HepG2 (cell line): ENCODE results near the gene TMEM39B. TPM values are rescaled to one million over a fixed set of nuclear protein-coding genes. Genes with fewer than 3 reads are reported as not detected.

Experiments used
- BATF2 ChIP-seq: sonication (generic); formaldehyde crosslinking; IDR thresholded peaks from 2 replicates; pipeline ENCODE4 v1.8.0; 2022; ENCODE audit warnings: mild to moderate bottlenecking, missing genetic modification reagents, moderate library complexity
- KLF9 ChIP-seq: IDR thresholded peaks from 2 replicates; pipeline ENCODE4 v1.6.1; 2016; ENCODE audit warnings: low read depth
- MXI1 ChIP-seq: IDR thresholded peaks from 3 replicates; pipeline ENCODE4 v1.6.1; 2012; ENCODE audit warnings: low read depth, low read length, inconsistent platforms, borderline replicate concordance
- PHF20 ChIP-seq: sonication (generic); formaldehyde crosslinking; IDR thresholded peaks from 2 replicates; pipeline ENCODE4 v1.5.0; 2020; ENCODE audit warnings: mild to moderate bottlenecking, missing genetic modification reagents
- RBM22 ChIP-seq: fragments of 200-400 bp; formaldehyde crosslinking; optimal IDR thresholded peaks from 2 replicates; pipeline ENCODE3; 2017; ENCODE audit warnings: mild to moderate bottlenecking, low read length, moderate library complexity
- RFX3 ChIP-seq: IDR thresholded peaks from 2 replicates; pipeline ENCODE4 v1.6.1; 2016; ENCODE audit warnings: missing biosample characterization, missing genetic modification reagents
- SAP130 ChIP-seq: IDR thresholded peaks from 2 replicates; pipeline ENCODE4 v1.6.1; 2016; ENCODE audit warnings: low read depth
- SNAPC2 ChIP-seq: sonication (generic); formaldehyde crosslinking; IDR thresholded peaks from 2 replicates; pipeline ENCODE4 v1.8.1; 2022; ENCODE audit warnings: mild to moderate bottlenecking, missing genetic modification reagents
- TFAP4 ChIP-seq: sonication (generic); IDR thresholded peaks from 2 replicates; pipeline ENCODE4 v1.6.1; 2016; ENCODE audit warnings: low read depth, borderline replicate concordance
- ZNF460 ChIP-seq: sonication (generic); formaldehyde crosslinking; IDR thresholded peaks from 2 replicates; pipeline ENCODE4 v1.5.1; 2020; ENCODE audit warnings: missing genetic modification reagents, mild to moderate bottlenecking, borderline replicate concordance
- ZNF510 ChIP-seq: sonication (generic); formaldehyde crosslinking; IDR thresholded peaks from 2 replicates; pipeline ENCODE4 v1.4.0; 2020; ENCODE audit warnings: low read depth, mild to moderate bottlenecking, missing genetic modification reagents
- ZNF607 ChIP-seq: sonication (generic); formaldehyde crosslinking; IDR thresholded peaks from 2 replicates; pipeline ENCODE4 v1.5.1; 2020; ENCODE audit warnings: missing genetic modification reagents, mild to moderate bottlenecking, borderline replicate concordance
- ZNF891 ChIP-seq: sonication (generic); formaldehyde crosslinking; IDR thresholded peaks from 2 replicates; pipeline ENCODE4 v1.5.0; 2020; ENCODE audit warnings: mild to moderate bottlenecking, missing genetic modification reagents
- polyA plus RNA-seq, 8 experiments: library from polyadenylated mRNA; depleted of rRNA in 3 of 8; stranded (reverse) in 7 of 8; unstranded in 1 of 8; fragments of >200 nt; fragmentation: Illumina TruSeq in 4 of 8; extraction: Trizol in 4 of 8; gene quantifications; 2 replicates each; pipeline versions ENCODE4 v1.2.1 to v1.2.3, GENCODE V29; 2011 to 2016; ENCODE audit warnings: low read depth in 4 of 8, missing spikeins in 1 of 8, mixed read lengths in 1 of 8; ENCODE audit not compliant: insufficient read depth in 1 of 8
- total RNA-seq, 5 experiments: library from RNA; depleted of rRNA; stranded (reverse); fragments of >200 nt; fragmentation: Illumina TruSeq; extraction: Trizol; gene quantifications; 2 replicates each; pipeline ENCODE4 v1.2.3, GENCODE V29; 2016; ENCODE audit warnings: low read depth in 1 of 5
- TF ChIP-seq, protein P1 (sequence below): sonication (generic); formaldehyde crosslinking; IDR thresholded peaks from 2 replicates; pipeline ENCODE4 v1.5.0; 2020; ENCODE audit warnings: mild to moderate bottlenecking, missing genetic modification reagents, borderline replicate concordance
- TF ChIP-seq, protein P2 (sequence below): IDR thresholded peaks from 2 replicates; pipeline ENCODE4 v1.6.1; 2018; ENCODE audit warnings: missing genetic modification reagents
- TF ChIP-seq, protein P3 (sequence below): sonication (generic); formaldehyde crosslinking; IDR thresholded peaks from 2 replicates; pipeline ENCODE4 v1.4.0; 2020; ENCODE audit warnings: missing genetic modification reagents
- TF ChIP-seq, protein P4 (sequence below): sonication (generic); formaldehyde crosslinking; IDR thresholded peaks from 2 replicates; pipeline ENCODE4 v1.4.0; 2020; ENCODE audit warnings: missing genetic modification reagents

The TMEM39B gene
- total and polyA plus RNA-seq, 2 of the 13 experiments (the other 11 are each of a cell fraction or from before 2014, with no cell fraction given), result 4.9 to 10.4 TPM

GRCh38 chr1:32142446-32143301 is 69.9 kb downstream of the TMEM39B start (continued):
- TF ChIP-seq, protein P1, sequence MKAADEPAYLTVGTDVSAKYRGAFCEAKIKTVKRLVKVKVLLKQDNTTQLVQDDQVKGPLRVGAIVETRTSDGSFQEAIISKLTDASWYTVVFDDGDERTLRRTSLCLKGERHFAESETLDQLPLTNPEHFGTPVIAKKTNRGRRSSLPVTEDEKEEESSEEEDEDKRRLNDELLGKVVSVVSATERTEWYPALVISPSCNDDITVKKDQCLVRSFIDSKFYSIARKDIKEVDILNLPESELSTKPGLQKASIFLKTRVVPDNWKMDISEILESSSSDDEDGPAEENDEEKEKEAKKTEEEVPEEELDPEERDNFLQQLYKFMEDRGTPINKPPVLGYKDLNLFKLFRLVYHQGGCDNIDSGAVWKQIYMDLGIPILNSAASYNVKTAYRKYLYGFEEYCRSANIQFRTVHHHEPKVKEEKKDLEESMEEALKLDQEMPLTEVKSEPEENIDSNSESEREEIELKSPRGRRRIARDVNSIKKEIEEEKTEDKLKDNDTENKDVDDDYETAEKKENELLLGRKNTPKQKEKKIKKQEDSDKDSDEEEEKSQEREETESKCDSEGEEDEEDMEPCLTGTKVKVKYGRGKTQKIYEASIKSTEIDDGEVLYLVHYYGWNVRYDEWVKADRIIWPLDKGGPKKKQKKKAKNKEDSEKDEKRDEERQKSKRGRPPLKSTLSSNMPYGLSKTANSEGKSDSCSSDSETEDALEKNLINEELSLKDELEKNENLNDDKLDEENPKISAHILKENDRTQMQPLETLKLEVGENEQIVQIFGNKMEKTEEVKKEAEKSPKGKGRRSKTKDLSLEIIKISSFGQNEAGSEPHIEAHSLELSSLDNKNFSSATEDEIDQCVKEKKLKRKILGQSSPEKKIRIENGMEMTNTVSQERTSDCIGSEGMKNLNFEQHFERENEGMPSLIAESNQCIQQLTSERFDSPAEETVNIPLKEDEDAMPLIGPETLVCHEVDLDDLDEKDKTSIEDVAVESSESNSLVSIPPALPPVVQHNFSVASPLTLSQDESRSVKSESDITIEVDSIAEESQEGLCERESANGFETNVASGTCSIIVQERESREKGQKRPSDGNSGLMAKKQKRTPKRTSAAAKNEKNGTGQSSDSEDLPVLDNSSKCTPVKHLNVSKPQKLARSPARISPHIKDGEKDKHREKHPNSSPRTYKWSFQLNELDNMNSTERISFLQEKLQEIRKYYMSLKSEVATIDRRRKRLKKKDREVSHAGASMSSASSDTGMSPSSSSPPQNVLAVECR (CRISPR knock-in tag), result peak; percentile 63; the same call in 1 of the 2 replicates
- no peak for TF ChIP-seq SNAPC2 (CRISPR knock-in tag)
- no peak for TF ChIP-seq PHF20 (CRISPR knock-in tag)
- no peak for TF ChIP-seq ZNF460
- 0 out of 2 replicates have a peak, but pooled peaks have one; percentile 29 for TF ChIP-seq ZNF891 (CRISPR knock-in tag)
- no peak for TF ChIP-seq KLF9 (CRISPR knock-in tag)
- TF ChIP-seq BATF2 (CRISPR knock-in tag), result no peak
- peak; percentile 87 for TF ChIP-seq SAP130 (CRISPR knock-in tag)
- TF ChIP-seq, protein P2, sequence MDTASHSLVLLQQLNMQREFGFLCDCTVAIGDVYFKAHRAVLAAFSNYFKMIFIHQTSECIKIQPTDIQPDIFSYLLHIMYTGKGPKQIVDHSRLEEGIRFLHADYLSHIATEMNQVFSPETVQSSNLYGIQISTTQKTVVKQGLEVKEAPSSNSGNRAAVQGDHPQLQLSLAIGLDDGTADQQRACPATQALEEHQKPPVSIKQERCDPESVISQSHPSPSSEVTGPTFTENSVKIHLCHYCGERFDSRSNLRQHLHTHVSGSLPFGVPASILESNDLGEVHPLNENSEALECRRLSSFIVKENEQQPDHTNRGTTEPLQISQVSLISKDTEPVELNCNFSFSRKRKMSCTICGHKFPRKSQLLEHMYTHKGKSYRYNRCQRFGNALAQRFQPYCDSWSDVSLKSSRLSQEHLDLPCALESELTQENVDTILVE (CRISPR knock-in tag), result no peak
- TF ChIP-seq RFX3, result peak; percentile 79
- TF ChIP-seq, protein P3, sequence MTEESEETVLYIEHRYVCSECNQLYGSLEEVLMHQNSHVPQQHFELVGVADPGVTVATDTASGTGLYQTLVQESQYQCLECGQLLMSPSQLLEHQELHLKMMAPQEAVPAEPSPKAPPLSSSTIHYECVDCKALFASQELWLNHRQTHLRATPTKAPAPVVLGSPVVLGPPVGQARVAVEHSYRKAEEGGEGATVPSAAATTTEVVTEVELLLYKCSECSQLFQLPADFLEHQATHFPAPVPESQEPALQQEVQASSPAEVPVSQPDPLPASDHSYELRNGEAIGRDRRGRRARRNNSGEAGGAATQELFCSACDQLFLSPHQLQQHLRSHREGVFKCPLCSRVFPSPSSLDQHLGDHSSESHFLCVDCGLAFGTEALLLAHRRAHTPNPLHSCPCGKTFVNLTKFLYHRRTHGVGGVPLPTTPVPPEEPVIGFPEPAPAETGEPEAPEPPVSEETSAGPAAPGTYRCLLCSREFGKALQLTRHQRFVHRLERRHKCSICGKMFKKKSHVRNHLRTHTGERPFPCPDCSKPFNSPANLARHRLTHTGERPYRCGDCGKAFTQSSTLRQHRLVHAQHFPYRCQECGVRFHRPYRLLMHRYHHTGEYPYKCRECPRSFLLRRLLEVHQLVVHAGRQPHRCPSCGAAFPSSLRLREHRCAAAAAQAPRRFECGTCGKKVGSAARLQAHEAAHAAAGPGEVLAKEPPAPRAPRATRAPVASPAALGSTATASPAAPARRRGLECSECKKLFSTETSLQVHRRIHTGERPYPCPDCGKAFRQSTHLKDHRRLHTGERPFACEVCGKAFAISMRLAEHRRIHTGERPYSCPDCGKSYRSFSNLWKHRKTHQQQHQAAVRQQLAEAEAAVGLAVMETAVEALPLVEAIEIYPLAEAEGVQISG (CRISPR knock-in tag), result no peak
- peak; percentile 74; the same call in 1 of the 3 replicates for TF ChIP-seq MXI1
- TF ChIP-seq TFAP4, result peak; percentile 87; the same call in 1 of the 2 replicates
- TF ChIP-seq, protein P4, sequence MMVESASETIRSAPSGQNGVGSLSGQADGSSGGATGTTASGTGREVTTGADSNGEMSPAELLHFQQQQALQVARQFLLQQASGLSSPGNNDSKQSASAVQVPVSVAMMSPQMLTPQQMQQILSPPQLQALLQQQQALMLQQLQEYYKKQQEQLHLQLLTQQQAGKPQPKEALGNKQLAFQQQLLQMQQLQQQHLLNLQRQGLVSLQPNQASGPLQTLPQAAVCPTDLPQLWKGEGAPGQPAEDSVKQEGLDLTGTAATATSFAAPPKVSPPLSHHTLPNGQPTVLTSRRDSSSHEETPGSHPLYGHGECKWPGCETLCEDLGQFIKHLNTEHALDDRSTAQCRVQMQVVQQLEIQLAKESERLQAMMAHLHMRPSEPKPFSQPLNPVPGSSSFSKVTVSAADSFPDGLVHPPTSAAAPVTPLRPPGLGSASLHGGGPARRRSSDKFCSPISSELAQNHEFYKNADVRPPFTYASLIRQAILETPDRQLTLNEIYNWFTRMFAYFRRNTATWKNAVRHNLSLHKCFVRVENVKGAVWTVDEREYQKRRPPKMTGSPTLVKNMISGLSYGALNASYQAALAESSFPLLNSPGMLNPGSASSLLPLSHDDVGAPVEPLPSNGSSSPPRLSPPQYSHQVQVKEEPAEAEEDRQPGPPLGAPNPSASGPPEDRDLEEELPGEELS (CRISPR knock-in tag), result no peak
- no peak for TF ChIP-seq ZNF510
- TF ChIP-seq RBM22, result peak; percentile 67
- TF ChIP-seq ZNF607 (CRISPR knock-in tag), result no peak
